HCT116 (cell line): Measurements from ENCODE around the gene FBXL7. TPM values are rescaled to one million over a fixed set of nuclear protein-coding genes. Genes with fewer than 3 reads are reported as not detected.

Experiments used
- ATAC-seq: fragments of 200-7000 bp; cut with Tn5 transposase; 2 replicates; pipeline ENCODE4 v1.9.1; 2020; ENCODE audit warnings: mild to moderate bottlenecking, moderate library complexity
- BruUV-seq: library from RNA; stranded (reverse); fragments of 400-500 nt; replicated peaks from 2 replicates; lab custom pipeline; 2021; lab: Mats Ljungman, UMichigan
- CTCF ChIA-PET: fragments of 300-600 bp; sonication (Branson Sonifier 250); formaldehyde crosslinking; loops from one replicate; lab custom pipeline; 2021; ENCODE audit warnings: antibody characterized with exemption; lab: Charles Lee
- POLR2A ChIA-PET: fragments of 300-600, 350-600 bp; sonication (Branson Sonifier 250); formaldehyde crosslinking; loops from one replicate; lab custom pipeline; 2021; ENCODE audit warnings: antibody characterized with exemption; lab: Charles Lee
- RAD21 ChIA-PET, 2 experiments: fragments of 300-600 bp; sonication (Branson Sonifier 250); formaldehyde crosslinking; loops; one replicate each; lab custom pipeline; 2023; ENCODE audit warnings: low total read pairs in 2 of 2; ENCODE audit not compliant: uncharacterized antibody in 2 of 2, unreplicated experiment in 2 of 2, low non-redundant PET in 1 of 2; lab: Charles Lee
- DNase-seq: peaks from one replicate; pipeline ENCODE4 v3.0.0-alpha.2; 2010; ENCODE audit warnings: low read depth, low spot score
- H2AFZ ChIP-seq: fragments of 200-600 bp; shearing (Covaris generic), sonication (generic); 2 replicates; pipeline ENCODE4 v1.6.1; 2017; ENCODE audit warnings: low read depth, mixed run types, mixed read lengths, antibody characterized with exemption, low read length; ENCODE audit not compliant: poor library complexity, severe bottlenecking
- H3K27ac ChIP-seq: 2 replicates; pipeline ENCODE4 v1.5.1; 2012; ENCODE audit warnings: low read depth, low read length
- H3K27me3 ChIP-seq: fragments of 200-600 bp; sonication (generic); 2 replicates; pipeline ENCODE4 v1.6.1; 2016; ENCODE audit warnings: mixed run types, low read length, mixed read lengths; ENCODE audit not compliant: insufficient read depth
- H3K36me3 ChIP-seq, 2 experiments: fragments of 200-500 bp in 1 of 2; fragments of 200-600 bp in 1 of 2; sonication (Bioruptor generic) in 1 of 2; sonication (generic) in 1 of 2; 2 replicates each; pipeline versions ENCODE4 v1.5.1 to v1.6.1; 2014 to 2016; ENCODE audit warnings: low read length in 2 of 2, inconsistent platforms in 1 of 2, mixed read lengths in 1 of 2, mixed run types in 1 of 2; ENCODE audit not compliant: insufficient read depth in 2 of 2, control insufficient read depth in 1 of 2
- H3K4me1 ChIP-seq, 2 experiments: fragments of 200-600 bp in 1 of 2; sonication (generic) in 1 of 2; 2 replicates each; pipeline versions ENCODE4 v1.5.1 to v1.6.1; 2012 to 2017; ENCODE audit warnings: low read length in 2 of 2, inconsistent platforms in 1 of 2, mild to moderate bottlenecking in 1 of 2, mixed read lengths in 1 of 2, mixed run types in 1 of 2, moderate library complexity in 1 of 2; ENCODE audit not compliant: insufficient read depth in 2 of 2, control insufficient read depth in 1 of 2
- H3K4me2 ChIP-seq: fragments of 200-600 bp; sonication (generic); 2 replicates; pipeline ENCODE4 v1.6.1; 2017; ENCODE audit warnings: mixed run types, low read length, mixed read lengths
- H3K4me3 ChIP-seq, 2 experiments: fragments of 200-600 bp in 1 of 2; sonication (generic) in 1 of 2; replicated peaks in 1 of 2; 2 replicates each; pipeline ENCODE4 v1.5.1; 2011 to 2016; ENCODE audit warnings: low read length in 2 of 2, control low read depth in 1 of 2, low read depth in 1 of 2, mild to moderate bottlenecking in 1 of 2, mixed read lengths in 1 of 2, mixed run types in 1 of 2
- H3K79me2 ChIP-seq: fragments of 200-600 bp; sonication (generic); 2 replicates; pipeline ENCODE4 v1.6.1; 2017; ENCODE audit warnings: mild to moderate bottlenecking, mixed run types, low read length, moderate library complexity, mixed read lengths; ENCODE audit not compliant: insufficient read depth
- H3K9ac ChIP-seq: fragments of 200-600 bp; sonication (generic); 2 replicates; pipeline ENCODE4 v1.6.1; 2016; ENCODE audit warnings: low read length, mixed read lengths
- H3K9me2 ChIP-seq: fragments of 200-600 bp; sonication (generic), shearing (Covaris generic); 2 replicates; pipeline ENCODE4 v1.6.1; 2017; ENCODE audit warnings: mixed run types, mild to moderate bottlenecking, moderate library complexity; ENCODE audit not compliant: insufficient read depth
- H3K9me3 ChIP-seq, 2 experiments: fragments of 200-500 bp in 1 of 2; fragments of 200-600 bp in 1 of 2; sonication (Bioruptor generic) in 1 of 2; sonication (generic) in 1 of 2; 2 replicates each; pipeline ENCODE4 v1.6.1; 2014 to 2017; ENCODE audit warnings: low read length in 2 of 2, mixed read lengths in 2 of 2, inconsistent platforms in 1 of 2, low read depth in 1 of 2, mild to moderate bottlenecking in 1 of 2, mixed run types in 1 of 2, moderate library complexity in 1 of 2; ENCODE audit not compliant: control insufficient read depth in 1 of 2, insufficient read depth in 1 of 2
- H4K20me1 ChIP-seq: fragments of 200-600 bp; sonication (generic), shearing (Covaris generic); 2 replicates; pipeline ENCODE4 v1.6.1; 2017; ENCODE audit warnings: mixed run types, mild to moderate bottlenecking, moderate library complexity; ENCODE audit not compliant: insufficient read depth
- CBX3 ChIP-seq: IDR thresholded peaks from 2 replicates; pipeline ENCODE4 v1.6.1; 2012; ENCODE audit warnings: low read depth
- EZH2 ChIP-seq: fragments of 200-600 bp; sonication (generic); IDR thresholded peaks from 2 replicates; pipeline ENCODE4 v1.6.1; 2017; ENCODE audit warnings: antibody characterized with exemption, mixed run types
- SRF ChIP-seq: IDR thresholded peaks from 2 replicates; pipeline ENCODE4 v1.6.1; 2012; ENCODE audit warnings: low read depth
- YY1 ChIP-seq: IDR thresholded peaks from 2 replicates; pipeline ENCODE4 v1.6.1; 2011; ENCODE audit warnings: low read length, low read depth, moderate library complexity, mild to moderate bottlenecking; ENCODE audit not compliant: insufficient replicate concordance; ENCODE audit errors: extremely low read depth
- ZNF274 ChIP-seq: fragments of 200-500 bp; sonication (Bioruptor generic); IDR thresholded peaks from 2 replicates; pipeline ENCODE4 v1.6.1; 2014; ENCODE audit warnings: mild to moderate bottlenecking, low read depth, low read length, inconsistent platforms
- intact Hi-C: fragments of 100-400 bp; cut with micrococcal nuclease; formaldehyde crosslinking; loops from 2 replicates; pipeline ENCODE4 v1.10.0; 2022
- total RNA-seq: library from RNA; stranded (reverse); gene quantifications from one replicate; pipeline ENCODE4 v1.2.1, GENCODE V29; 2021; ENCODE audit not compliant: unreplicated experiment
- TF ChIP-seq, protein P1 (sequence below): IDR thresholded peaks from 2 replicates; pipeline ENCODE4 v1.6.1; 2012
- TF ChIP-seq, protein P2 (sequence below), 3 experiments: fragments of 200-600 bp in 1 of 3; sonication (generic) in 1 of 3; IDR thresholded peaks in 2 of 3; conservative IDR thresholded peaks in 1 of 3; 2 replicates each; pipeline ENCODE4 v1.5.1; 2012 to 2017; ENCODE audit warnings: low read depth in 2 of 3, low read length in 2 of 3, antibody characterized with exemption in 1 of 3, borderline replicate concordance in 1 of 3, control low read depth in 1 of 3, mild to moderate bottlenecking in 1 of 3, mixed read lengths in 1 of 3, mixed run types in 1 of 3, moderate library complexity in 1 of 3; ENCODE audit not compliant: insufficient read depth in 1 of 3

Gene FBXL7
- total RNA-seq, 1 experiment from 2014 or later, result 0.05 TPM

DNA sequence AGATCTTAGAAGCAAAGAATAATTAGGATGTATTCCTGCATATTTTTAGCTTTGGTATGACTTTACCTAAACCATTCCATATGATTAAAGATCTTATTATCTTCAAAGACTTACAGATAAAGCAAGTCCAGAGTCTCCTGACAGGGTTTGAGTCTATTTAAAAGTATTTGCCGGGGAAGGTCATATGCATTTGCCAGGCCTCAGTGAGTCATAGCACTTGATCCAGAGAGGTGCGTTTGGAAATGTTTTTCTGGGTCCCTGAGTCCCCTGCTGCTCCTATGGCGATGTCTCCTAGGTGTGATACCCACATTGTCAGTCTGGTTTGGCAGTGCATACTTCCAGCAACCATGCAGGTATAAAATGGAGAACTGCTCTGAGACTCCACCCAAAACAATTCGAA, 217.0 kb downstream of the FBXL7 start:
- Histone ChIP-seq H3K9ac (no peak overlapping the region), H3K9me2 (no peaks in the 10 kb centered on the region), H4K20me1 (no peaks in the 10 kb centered on the region), H3K27ac (no peak overlapping the region), H2AFZ (no peak overlapping the region), H3K4me2 (no peak overlapping the region), H3K27me3 (no peaks in the 10 kb centered on the region), H3K4me3 (no peak overlapping the region), H3K79me2 (no peaks in the 10 kb centered on the region), H3K4me1 (no peaks in the 10 kb centered on the region), H3K36me3 (no peaks in the 10 kb centered on the region), H3K9me3 (peaks cover 0 to 13% of the 10 kb centered on the region in 2 experiments; a peak in 2 of 4 replicates)
- no TSS peak for BruUV-seq
- RAD21 ChIA-PET, result no interaction called here
- TF ChIP-seq, protein P1, sequence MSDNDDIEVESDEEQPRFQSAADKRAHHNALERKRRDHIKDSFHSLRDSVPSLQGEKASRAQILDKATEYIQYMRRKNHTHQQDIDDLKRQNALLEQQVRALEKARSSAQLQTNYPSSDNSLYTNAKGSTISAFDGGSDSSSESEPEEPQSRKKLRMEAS, result no peak
- TF ChIP-seq YY1 (no peak), EZH2 (no peak), ZNF274 (no peak), CBX3 (no peak), SRF (no peak)
- TF ChIP-seq, protein P2, sequence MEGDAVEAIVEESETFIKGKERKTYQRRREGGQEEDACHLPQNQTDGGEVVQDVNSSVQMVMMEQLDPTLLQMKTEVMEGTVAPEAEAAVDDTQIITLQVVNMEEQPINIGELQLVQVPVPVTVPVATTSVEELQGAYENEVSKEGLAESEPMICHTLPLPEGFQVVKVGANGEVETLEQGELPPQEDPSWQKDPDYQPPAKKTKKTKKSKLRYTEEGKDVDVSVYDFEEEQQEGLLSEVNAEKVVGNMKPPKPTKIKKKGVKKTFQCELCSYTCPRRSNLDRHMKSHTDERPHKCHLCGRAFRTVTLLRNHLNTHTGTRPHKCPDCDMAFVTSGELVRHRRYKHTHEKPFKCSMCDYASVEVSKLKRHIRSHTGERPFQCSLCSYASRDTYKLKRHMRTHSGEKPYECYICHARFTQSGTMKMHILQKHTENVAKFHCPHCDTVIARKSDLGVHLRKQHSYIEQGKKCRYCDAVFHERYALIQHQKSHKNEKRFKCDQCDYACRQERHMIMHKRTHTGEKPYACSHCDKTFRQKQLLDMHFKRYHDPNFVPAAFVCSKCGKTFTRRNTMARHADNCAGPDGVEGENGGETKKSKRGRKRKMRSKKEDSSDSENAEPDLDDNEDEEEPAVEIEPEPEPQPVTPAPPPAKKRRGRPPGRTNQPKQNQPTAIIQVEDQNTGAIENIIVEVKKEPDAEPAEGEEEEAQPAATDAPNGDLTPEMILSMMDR (IDR thresholded peaks at IDR 0.05 in 2 of 3, conservative IDR thresholded peaks at IDR 0.05 in 1 of 3; ENCODE audit: borderline replicate concordance in 1 of 3, insufficient read depth in 1 of 3, low read depth in 2 of 3, low read length in 2 of 3), result no peak
- POLR2A ChIA-PET, result no interaction called here
- DNase-seq, result no peak
- CTCF ChIA-PET, result no interaction called here
- intact Hi-C loops, result no loop called here
- ATAC-seq, result no peak
